Activated naive CD8-positive, alpha-beta T cell (primary cell): ENCODE data around the gene VIT.

Experiments
- H3K27ac Mint-ChIP-seq: one replicate; pipeline ENCODE4 v1.8.0; 2021; ENCODE audit warnings: mixed read lengths
- H3K27me3 Mint-ChIP-seq: one replicate; pipeline ENCODE4 v1.8.0; 2021; ENCODE audit warnings: mixed read lengths
- H3K36me3 Mint-ChIP-seq: one replicate; pipeline ENCODE4 v1.8.0; 2021; ENCODE audit warnings: mixed read lengths
- H3K4me1 Mint-ChIP-seq: one replicate; pipeline ENCODE4 v1.8.0; 2021; ENCODE audit warnings: low read depth, mixed read lengths
- H3K4me3 Mint-ChIP-seq: one replicate; pipeline ENCODE4 v1.8.0; 2021; ENCODE audit warnings: mild to moderate bottlenecking, mixed read lengths
- H3K9me3 Mint-ChIP-seq: one replicate; pipeline ENCODE4 v1.8.0; 2021; ENCODE audit warnings: low read depth, mixed read lengths

VIT gene

GRCh38 chr2:36695746-36696415 is 626 bp upstream of the VIT start:
- Mint-ChIP-seq H3K27ac (no peak overlapping the region), H3K27me3 (peaks cover 2% of the 10 kb centered on the region), H3K4me3 (no peak overlapping the region), H3K4me1 (no peaks in the 10 kb centered on the region), H3K9me3 (no peaks in the 10 kb centered on the region), H3K36me3 (no peaks in the 10 kb centered on the region)

GRCh38 chr2:36697424-36698066 is 1.0 kb downstream of the VIT start:
- Mint-ChIP-seq H3K36me3 (no peaks in the 10 kb centered on the region), H3K27me3 (peaks cover 2% of the 10 kb centered on the region), H3K4me1 (no peaks in the 10 kb centered on the region), H3K27ac (no peak overlapping the region), H3K4me3 (no peak overlapping the region), H3K9me3 (no peaks in the 10 kb centered on the region)

- Mint-ChIP-seq H3K27ac (no peak overlapping the region), H3K4me3 (no peak overlapping the region), H3K9me3 (no peaks in the 10 kb centered on the region), H3K27me3 (peaks cover 2% of the 10 kb centered on the region), H3K36me3 (no peaks in the 10 kb centered on the region), H3K4me1 (no peaks in the 10 kb centered on the region)
Observed at GRCh38 chr2:36698993-36699392, 2.5 kb downstream of the VIT start.

- Mint-ChIP-seq H3K4me1 (no peaks in the 10 kb centered on the region), H3K27ac (no peak overlapping the region), H3K27me3 (peaks cover 5% of the 10 kb centered on the region), H3K4me3 (no peak overlapping the region), H3K36me3 (no peaks in the 10 kb centered on the region), H3K9me3 (no peaks in the 10 kb centered on the region)
Observed at GRCh38 chr2:36700311-36700710, 3.8 kb downstream of the VIT start.

- no peaks in the 10 kb centered on the region for H3K36me3 Mint-ChIP-seq
- no peaks in the 10 kb centered on the region for H3K4me1 Mint-ChIP-seq
- H3K27me3 Mint-ChIP-seq: peaks cover 5% of the 10 kb centered on the region
- no peak overlapping the region for H3K4me3 Mint-ChIP-seq
- H3K27ac Mint-ChIP-seq: no peak overlapping the region
- no peaks in the 10 kb centered on the region for H3K9me3 Mint-ChIP-seq
Observed at GRCh38 chr2:36701391-36701795, 4.9 kb downstream of the VIT start.

GRCh38 chr2:36701918-36702317 is 5.4 kb downstream of the VIT start:
- peaks cover 5% of the 10 kb centered on the region for H3K27me3 Mint-ChIP-seq
- H3K36me3 Mint-ChIP-seq: no peaks in the 10 kb centered on the region
- H3K4me1 Mint-ChIP-seq: no peaks in the 10 kb centered on the region
- no peaks in the 10 kb centered on the region for H3K9me3 Mint-ChIP-seq
- no peak overlapping the region for H3K4me3 Mint-ChIP-seq
- H3K27ac Mint-ChIP-seq: no peak overlapping the region

- no peak overlapping the region for H3K27ac Mint-ChIP-seq
- H3K4me1 Mint-ChIP-seq: no peaks in the 10 kb centered on the region
- H3K36me3 Mint-ChIP-seq: no peaks in the 10 kb centered on the region
- H3K27me3 Mint-ChIP-seq: peaks cover 5% of the 10 kb centered on the region
- no peak overlapping the region for H3K4me3 Mint-ChIP-seq
- H3K9me3 Mint-ChIP-seq: no peaks in the 10 kb centered on the region
Observed at GRCh38 chr2:36702781-36703180, 6.3 kb downstream of the VIT start.

- Mint-ChIP-seq H3K36me3 (no peaks in the 10 kb centered on the region), H3K4me1 (no peaks in the 10 kb centered on the region), H3K9me3 (no peaks in the 10 kb centered on the region), H3K27ac (no peak overlapping the region), H3K4me3 (no peak overlapping the region), H3K27me3 (peaks cover 3% of the 10 kb centered on the region)
Observed at GRCh38 chr2:36704475-36705150, 8.1 kb downstream of the VIT start.

GRCh38 chr2:36705326-36706020 is 9.0 kb downstream of the VIT start:
- Mint-ChIP-seq H3K4me3 (no peak overlapping the region), H3K9me3 (peaks cover 2% of the 10 kb centered on the region), H3K4me1 (no peaks in the 10 kb centered on the region), H3K27me3 (peaks cover 3% of the 10 kb centered on the region), H3K27ac (no peak overlapping the region), H3K36me3 (no peaks in the 10 kb centered on the region)

GRCh38 chr2:36706021-36706876 is 9.7 kb downstream of the VIT start:
- Mint-ChIP-seq H3K9me3 (peaks cover 7% of the 10 kb centered on the region), H3K4me1 (no peaks in the 10 kb centered on the region), H3K27ac (no peak overlapping the region), H3K36me3 (no peaks in the 10 kb centered on the region), H3K4me3 (no peak overlapping the region), H3K27me3 (peaks cover 7% of the 10 kb centered on the region)

GRCh38 chr2:36707050-36707449 is 10.5 kb downstream of the VIT start:
- Mint-ChIP-seq H3K27me3 (peaks cover 7% of the 10 kb centered on the region), H3K27ac (no peak overlapping the region), H3K4me1 (no peaks in the 10 kb centered on the region), H3K9me3 (peaks cover 7% of the 10 kb centered on the region), H3K36me3 (no peaks in the 10 kb centered on the region), H3K4me3 (no peak overlapping the region)

GRCh38 chr2:36708041-36708741 is 11.7 kb downstream of the VIT start:
- H3K4me3 Mint-ChIP-seq: no peak overlapping the region
- no peaks in the 10 kb centered on the region for H3K36me3 Mint-ChIP-seq
- no peaks in the 10 kb centered on the region for H3K4me1 Mint-ChIP-seq
- peaks cover 7% of the 10 kb centered on the region for H3K9me3 Mint-ChIP-seq
- H3K27me3 Mint-ChIP-seq: peaks cover 7% of the 10 kb centered on the region
- no peak overlapping the region for H3K27ac Mint-ChIP-seq

- H3K4me1 Mint-ChIP-seq: no peaks in the 10 kb centered on the region
- no peak overlapping the region for H3K4me3 Mint-ChIP-seq
- peaks cover 7% of the 10 kb centered on the region for H3K9me3 Mint-ChIP-seq
- H3K36me3 Mint-ChIP-seq: no peaks in the 10 kb centered on the region
- H3K27me3 Mint-ChIP-seq: peaks cover 4% of the 10 kb centered on the region
- no peak overlapping the region for H3K27ac Mint-ChIP-seq
Observed at GRCh38 chr2:36710858-36711515, 14.5 kb downstream of the VIT start.
